SK-N-SH treated with all-trans-retinoic acid at 6 μM for 48 hours (cell line): ENCODE results near the gene SRF.
A peak's percentile ranks its signal among the peaks of the same experiment; 100 is the strongest.

Experiments
- ATAC-seq: fragments of 200-7000 bp; cut with Tn5 transposase; 3 replicates; pipeline ENCODE4 v1.9.1; 2020; ENCODE audit warnings: mild to moderate bottlenecking, moderate library complexity
- BACH2 ChIP-seq: fragments of 250-450 bp; sonication (Bioruptor Pico); IDR thresholded peaks from 2 replicates; pipeline ENCODE4 v1.9.0; 2021; ENCODE audit warnings: mild to moderate bottlenecking, borderline replicate concordance
- CSDC2 ChIP-seq: fragments of 250-450 bp; sonication (Bioruptor Pico); IDR thresholded peaks from 2 replicates; pipeline ENCODE4 v1.5.0; 2020; ENCODE audit warnings: mild to moderate bottlenecking, moderate library complexity
- CSRNP3 ChIP-seq: fragments of 250-450 bp; sonication (Bioruptor Pico); IDR thresholded peaks from 2 replicates; pipeline ENCODE4 v1.5.1; 2021; ENCODE audit warnings: mild to moderate bottlenecking, moderate library complexity
- ESRRG ChIP-seq: fragments of 250-450 bp; sonication (Bioruptor Pico); IDR thresholded peaks from 2 replicates; pipeline ENCODE4 v1.6.1; 2021; ENCODE audit warnings: mild to moderate bottlenecking
- GLIS3 ChIP-seq: fragments of 250-450 bp; sonication (Bioruptor Pico); IDR thresholded peaks from 2 replicates; pipeline ENCODE4 v1.5.0; 2020; ENCODE audit warnings: mild to moderate bottlenecking, moderate library complexity
- ISL1 ChIP-seq: fragments of 250-450 bp; sonication (Bioruptor Pico); IDR thresholded peaks from 2 replicates; pipeline ENCODE4 v2.1.2; 2022; ENCODE audit warnings: mild to moderate bottlenecking, moderate library complexity
- OSR1 ChIP-seq: fragments of 250-450 bp; sonication (Bioruptor Pico); IDR thresholded peaks from 2 replicates; pipeline ENCODE4 v1.8.0; 2022; ENCODE audit warnings: moderate library complexity, mild to moderate bottlenecking, inconsistent platforms
- PPARA ChIP-seq: fragments of 250-450 bp; sonication (Bioruptor Pico); IDR thresholded peaks from 2 replicates; pipeline ENCODE4 v1.5.0; 2020; ENCODE audit warnings: mild to moderate bottlenecking, borderline replicate concordance
- RARB ChIP-seq: fragments of 250-450 bp; sonication (Bioruptor Pico); IDR thresholded peaks from 2 replicates; pipeline ENCODE4 v1.8.0; 2021; ENCODE audit warnings: mild to moderate bottlenecking, moderate library complexity
- SNAI2 ChIP-seq: fragments of 250-450 bp; sonication (Bioruptor Pico); IDR thresholded peaks from 2 replicates; pipeline ENCODE4 v1.5.0; 2020; ENCODE audit warnings: mild to moderate bottlenecking, moderate library complexity
- TCF4 ChIP-seq: fragments of 250-450 bp; sonication (Bioruptor Pico); IDR thresholded peaks from 2 replicates; pipeline ENCODE4 v1.8.0; 2021; ENCODE audit warnings: mild to moderate bottlenecking, moderate library complexity, borderline replicate concordance
- TOX ChIP-seq: fragments of 250-450 bp; sonication (Bioruptor Pico); IDR thresholded peaks from 2 replicates; pipeline ENCODE4 v1.8.0; 2021; ENCODE audit warnings: mild to moderate bottlenecking, moderate library complexity, borderline replicate concordance
- ZC3H10 ChIP-seq: fragments of 250-450 bp; sonication (Bioruptor Pico); IDR thresholded peaks from 2 replicates; pipeline ENCODE4 v1.5.1; 2021; ENCODE audit warnings: mild to moderate bottlenecking, moderate library complexity
- ZFP30 ChIP-seq: fragments of 450-650 bp; formaldehyde crosslinking; IDR thresholded peaks from 2 replicates; pipeline ENCODE4 v1.5.0; 2022; ENCODE audit warnings: mild to moderate bottlenecking, moderate library complexity
- ZNF565 ChIP-seq: fragments of 450-650 bp; formaldehyde crosslinking; conservative IDR thresholded peaks from 2 replicates; pipeline ENCODE4 v1.5.0; 2020; ENCODE audit warnings: low read depth, mild to moderate bottlenecking, moderate library complexity
- ZNF8 ChIP-seq: fragments of 450-650 bp; formaldehyde crosslinking; IDR thresholded peaks from 2 replicates; pipeline ENCODE4 v1.5.0; 2020; ENCODE audit warnings: mild to moderate bottlenecking, moderate library complexity
- TF ChIP-seq, protein P1 (sequence below): fragments of 250-450 bp; sonication (Bioruptor Pico); IDR thresholded peaks from 2 replicates; pipeline ENCODE4 v1.8.0; 2020; ENCODE audit warnings: mild to moderate bottlenecking, moderate library complexity, borderline replicate concordance
- TF ChIP-seq, protein P2 (sequence below): fragments of 250-450 bp; sonication (Bioruptor Pico); IDR thresholded peaks from 2 replicates; pipeline ENCODE4 v1.5.1; 2020; ENCODE audit warnings: low read depth, mild to moderate bottlenecking, moderate library complexity
- TF ChIP-seq, protein P3 (sequence below): fragments of 250-450 bp; sonication (Bioruptor Pico); IDR thresholded peaks from 2 replicates; pipeline ENCODE4 v1.8.0; 2021; ENCODE audit warnings: low read depth, mild to moderate bottlenecking, moderate library complexity, borderline replicate concordance

The SRF gene

DNA sequence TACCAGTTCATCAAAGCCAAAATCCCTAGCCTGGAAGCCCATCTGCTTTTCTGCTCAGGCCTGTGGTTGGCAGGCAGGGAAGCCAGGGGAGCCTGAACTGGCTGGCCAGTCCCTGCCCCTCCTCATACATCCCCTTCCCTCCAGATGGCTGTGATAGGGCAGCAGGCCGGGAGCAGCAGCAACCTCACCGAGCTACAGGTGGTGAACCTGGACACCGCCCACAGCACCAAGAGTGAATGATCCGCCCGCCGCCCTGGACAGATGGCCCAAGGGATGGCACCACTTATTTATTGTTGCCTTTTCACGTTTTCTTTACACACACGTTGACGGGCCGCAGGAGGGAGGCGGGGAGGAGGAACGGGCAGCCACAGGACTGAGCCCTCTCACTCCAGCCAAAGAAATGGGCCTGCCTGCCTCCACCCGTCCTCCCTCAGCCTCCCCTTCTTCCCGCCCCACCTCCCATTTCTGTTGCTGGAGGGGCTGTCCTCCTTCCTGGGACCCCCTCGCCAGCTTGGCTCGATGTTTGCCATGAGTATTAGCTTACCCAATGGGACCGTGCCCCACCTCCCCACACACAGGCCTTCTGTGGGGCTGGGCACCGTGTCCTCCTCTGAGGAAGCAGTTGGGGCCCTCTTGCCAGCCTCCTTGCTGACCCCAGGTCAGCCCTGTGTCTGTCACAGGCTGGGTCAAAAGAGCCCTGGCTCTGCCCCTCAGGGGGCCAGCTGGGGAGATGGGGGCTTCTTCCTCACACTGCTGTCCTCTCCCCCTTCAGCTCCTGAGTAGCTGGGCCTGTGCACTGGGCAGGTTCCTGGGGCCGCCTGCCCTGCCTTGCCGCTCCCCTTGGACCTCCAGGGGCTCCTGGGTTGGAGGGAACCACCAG lies 8.1 kb downstream of the SRF start:
- no peak for ATAC-seq
- TF ChIP-seq ZNF565 (CRISPR knock-in tag), result no peak
- TF ChIP-seq BACH2, result no peak
- TF ChIP-seq, protein P1, sequence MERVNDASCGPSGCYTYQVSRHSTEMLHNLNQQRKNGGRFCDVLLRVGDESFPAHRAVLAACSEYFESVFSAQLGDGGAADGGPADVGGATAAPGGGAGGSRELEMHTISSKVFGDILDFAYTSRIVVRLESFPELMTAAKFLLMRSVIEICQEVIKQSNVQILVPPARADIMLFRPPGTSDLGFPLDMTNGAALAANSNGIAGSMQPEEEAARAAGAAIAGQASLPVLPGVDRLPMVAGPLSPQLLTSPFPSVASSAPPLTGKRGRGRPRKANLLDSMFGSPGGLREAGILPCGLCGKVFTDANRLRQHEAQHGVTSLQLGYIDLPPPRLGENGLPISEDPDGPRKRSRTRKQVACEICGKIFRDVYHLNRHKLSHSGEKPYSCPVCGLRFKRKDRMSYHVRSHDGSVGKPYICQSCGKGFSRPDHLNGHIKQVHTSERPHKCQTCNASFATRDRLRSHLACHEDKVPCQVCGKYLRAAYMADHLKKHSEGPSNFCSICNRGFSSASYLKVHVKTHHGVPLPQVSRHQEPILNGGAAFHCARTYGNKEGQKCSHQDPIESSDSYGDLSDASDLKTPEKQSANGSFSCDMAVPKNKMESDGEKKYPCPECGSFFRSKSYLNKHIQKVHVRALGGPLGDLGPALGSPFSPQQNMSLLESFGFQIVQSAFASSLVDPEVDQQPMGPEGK (CRISPR knock-in tag), result no peak
- no peak for TF ChIP-seq OSR1
- TF ChIP-seq CSDC2 (CRISPR knock-in tag), result no peak
- TF ChIP-seq PPARA (CRISPR knock-in tag), result no peak
- TF ChIP-seq GLIS3 (CRISPR knock-in tag), result no peak
- TF ChIP-seq, protein P2, sequence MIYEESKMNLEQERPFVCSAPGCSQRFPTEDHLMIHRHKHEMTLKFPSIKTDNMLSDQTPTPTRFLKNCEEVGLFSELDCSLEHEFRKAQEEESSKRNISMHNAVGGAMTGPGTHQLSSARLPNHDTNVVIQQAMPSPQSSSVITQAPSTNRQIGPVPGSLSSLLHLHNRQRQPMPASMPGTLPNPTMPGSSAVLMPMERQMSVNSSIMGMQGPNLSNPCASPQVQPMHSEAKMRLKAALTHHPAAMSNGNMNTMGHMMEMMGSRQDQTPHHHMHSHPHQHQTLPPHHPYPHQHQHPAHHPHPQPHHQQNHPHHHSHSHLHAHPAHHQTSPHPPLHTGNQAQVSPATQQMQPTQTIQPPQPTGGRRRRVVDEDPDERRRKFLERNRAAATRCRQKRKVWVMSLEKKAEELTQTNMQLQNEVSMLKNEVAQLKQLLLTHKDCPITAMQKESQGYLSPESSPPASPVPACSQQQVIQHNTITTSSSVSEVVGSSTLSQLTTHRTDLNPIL, result no peak
- TF ChIP-seq ESRRG (CRISPR knock-in tag), result no peak
- TF ChIP-seq TOX (CRISPR knock-in tag), result no peak
- TF ChIP-seq SNAI2 (CRISPR knock-in tag), result no peak
- no peak for TF ChIP-seq ZNF8 (CRISPR knock-in tag)
- no peak for TF ChIP-seq ISL1 (CRISPR knock-in tag)
- no peak for TF ChIP-seq RARB (CRISPR knock-in tag)
- TF ChIP-seq CSRNP3 (CRISPR knock-in tag), result no peak

DNA sequence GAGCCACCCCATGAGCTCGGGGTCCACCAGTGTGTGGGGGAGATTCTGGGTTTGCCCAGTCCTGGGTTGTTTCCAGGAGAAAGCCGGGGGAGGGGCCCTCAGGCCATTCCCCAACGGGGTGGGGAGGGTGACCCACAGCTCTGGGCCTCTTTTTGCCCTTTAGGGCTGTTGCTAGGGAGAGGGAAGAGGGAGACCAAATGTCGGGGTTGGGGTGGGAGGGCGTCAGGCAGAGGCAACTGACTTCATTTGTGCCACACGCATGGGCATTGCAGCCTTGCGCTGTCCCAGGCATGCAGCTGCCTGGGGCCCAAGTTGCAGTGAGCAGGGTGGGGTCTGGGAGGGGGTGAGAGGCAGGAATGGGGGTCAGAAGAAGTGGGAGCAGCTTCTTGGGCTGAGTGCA lies 9.0 kb downstream of the SRF start:
- no peak for ATAC-seq
- no peak for TF ChIP-seq TCF4 (CRISPR knock-in tag)
- no peak for TF ChIP-seq ZNF565 (CRISPR knock-in tag)
- no peak for TF ChIP-seq CSDC2 (CRISPR knock-in tag)
- no peak for TF ChIP-seq BACH2
- TF ChIP-seq, protein P3, sequence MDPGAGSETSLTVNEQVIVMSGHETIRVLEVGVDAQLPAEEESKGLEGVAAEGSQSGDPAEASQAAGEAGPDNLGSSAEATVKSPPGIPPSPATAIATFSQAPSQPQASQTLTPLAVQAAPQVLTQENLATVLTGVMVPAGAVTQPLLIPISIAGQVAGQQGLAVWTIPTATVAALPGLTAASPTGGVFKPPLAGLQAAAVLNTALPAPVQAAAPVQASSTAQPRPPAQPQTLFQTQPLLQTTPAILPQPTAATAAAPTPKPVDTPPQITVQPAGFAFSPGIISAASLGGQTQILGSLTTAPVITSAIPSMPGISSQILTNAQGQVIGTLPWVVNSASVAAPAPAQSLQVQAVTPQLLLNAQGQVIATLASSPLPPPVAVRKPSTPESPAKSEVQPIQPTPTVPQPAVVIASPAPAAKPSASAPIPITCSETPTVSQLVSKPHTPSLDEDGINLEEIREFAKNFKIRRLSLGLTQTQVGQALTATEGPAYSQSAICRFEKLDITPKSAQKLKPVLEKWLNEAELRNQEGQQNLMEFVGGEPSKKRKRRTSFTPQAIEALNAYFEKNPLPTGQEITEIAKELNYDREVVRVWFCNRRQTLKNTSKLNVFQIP (CRISPR knock-in tag), result no peak
- TF ChIP-seq, protein P2, result no peak

DNA sequence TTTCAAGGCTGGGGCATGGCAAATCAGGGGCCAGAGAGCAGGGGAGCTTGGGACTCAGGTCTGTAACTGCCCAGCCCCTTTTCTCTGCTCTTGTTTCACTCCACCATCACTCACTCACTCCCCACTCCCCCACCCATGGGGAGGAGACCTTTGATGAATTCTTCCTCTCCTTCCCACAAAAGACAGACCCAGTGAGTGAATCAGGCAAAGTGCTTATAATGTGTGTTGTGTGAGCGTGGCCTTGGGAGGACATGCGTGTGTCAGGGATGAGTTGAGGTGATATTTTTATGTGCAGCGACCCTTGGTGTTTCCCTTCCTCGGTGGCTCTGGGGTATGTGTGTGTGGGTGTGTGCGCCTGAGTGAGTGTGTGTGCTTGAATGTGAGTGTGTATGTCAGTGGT lies 9.9 kb downstream of the SRF start:
- ATAC-seq, result peak; percentile 10
- no peak for TF ChIP-seq CSDC2 (CRISPR knock-in tag)
- no peak for TF ChIP-seq ZC3H10 (CRISPR knock-in tag)
- TF ChIP-seq BACH2, result no peak
- no peak for TF ChIP-seq TOX (CRISPR knock-in tag)
- TF ChIP-seq, protein P1 (CRISPR knock-in tag), result no peak
- TF ChIP-seq CSRNP3 (CRISPR knock-in tag), result no peak
- TF ChIP-seq ZFP30 (CRISPR knock-in tag), result no peak
- TF ChIP-seq RARB (CRISPR knock-in tag), result no peak
